Gastroesophageal sphincter (tissue), 4 donors: ENCODE measurements around the gene CCDC187. TPM values are rescaled to one million over a fixed set of nuclear protein-coding genes. Genes with fewer than 3 reads are reported as not detected.

Experiments
- ATAC-seq: fragments of 150-250 bp; one replicate; pipeline ENCODE4 v1.9.1; 2016; ENCODE audit warnings: mild to moderate bottlenecking, moderate library complexity
- H3K27ac ChIP-seq, 4 donors: fragments of 200-600 bp; sonication (generic) in 3 of 4; 1 replicate in 3 of 4; 2 replicates in 1 of 4; pipeline ENCODE4 v1.5.1; 2016 to 2019
- H3K27me3 ChIP-seq: fragments of 200-600 bp; sonication (generic); one replicate; pipeline ENCODE4 v1.5.1; 2019
- H3K36me3 ChIP-seq, 2 donors: fragments of 200-600 bp; sonication (generic); one replicate each; pipeline ENCODE4 v1.5.1; 2019; ENCODE audit warnings: control low read depth in 1 of 2
- H3K4me1 ChIP-seq, 3 donors: fragments of 200-600 bp; sonication (generic); 1 replicate in 2 of 3; 2 replicates in 1 of 3; pipeline ENCODE4 v1.5.1; 2016 to 2019; ENCODE audit warnings: control low read depth in 2 of 3
- H3K4me3 ChIP-seq, 2 donors: fragments of 200-600 bp; sonication (generic); one replicate each; pipeline ENCODE4 v1.5.1; 2019; ENCODE audit warnings: mild to moderate bottlenecking in 1 of 2, moderate library complexity in 1 of 2
- H3K9me3 ChIP-seq, 3 donors: fragments of 200-600 bp; sonication (generic); one replicate each; pipeline ENCODE4 v1.5.1; 2017 to 2019; ENCODE audit warnings: control low read depth in 2 of 3
- EP300 ChIP-seq: sonication (generic); formaldehyde crosslinking; IDR thresholded peaks from one replicate; pipeline ENCODE4 v1.6.1; 2017; ENCODE audit warnings: antibody characterized with exemption, mild to moderate bottlenecking
- POLR2A ChIP-seq, 2 donors: fragments of 450-650 bp; IDR thresholded peaks; one replicate each; pipeline ENCODE4 v1.6.1; 2017; ENCODE audit warnings: antibody characterized with exemption in 2 of 2, mild to moderate bottlenecking in 2 of 2, moderate library complexity in 1 of 2
- POLR2AphosphoS5 ChIP-seq: sonication (generic); formaldehyde crosslinking; IDR thresholded peaks from one replicate; pipeline ENCODE4 v1.6.1; 2017; ENCODE audit warnings: antibody characterized with exemption
- WGBS, 2 donors: methylation state at CpG; one replicate each; pipeline ENCODE4 v1.1.5; 2018; ENCODE audit warnings: low coverage in 1 of 2; 5-methylcytosine and 5-hydroxymethylcytosine counted together
- total RNA-seq, 4 donors: library from RNA; depleted of rRNA; stranded (reverse); fragments of >200 nt; gene quantifications; one replicate each; pipeline ENCODE4 v1.1.0, GENCODE V29; 2016
- TF ChIP-seq, protein P1 (sequence below), 4 experiments: fragments of 200-600 bp in 2 of 4; fragments of 450-650 bp in 2 of 4; sonication (generic) in 1 of 4; IDR thresholded peaks; one replicate each; pipeline ENCODE4 v1.5.1; 2017 to 2019; ENCODE audit warnings: antibody characterized with exemption in 4 of 4, mild to moderate bottlenecking in 2 of 4, moderate library complexity in 2 of 4

The CCDC187 gene
- total RNA-seq, 4 donors from 2014 or later, result not detected

DNA sequence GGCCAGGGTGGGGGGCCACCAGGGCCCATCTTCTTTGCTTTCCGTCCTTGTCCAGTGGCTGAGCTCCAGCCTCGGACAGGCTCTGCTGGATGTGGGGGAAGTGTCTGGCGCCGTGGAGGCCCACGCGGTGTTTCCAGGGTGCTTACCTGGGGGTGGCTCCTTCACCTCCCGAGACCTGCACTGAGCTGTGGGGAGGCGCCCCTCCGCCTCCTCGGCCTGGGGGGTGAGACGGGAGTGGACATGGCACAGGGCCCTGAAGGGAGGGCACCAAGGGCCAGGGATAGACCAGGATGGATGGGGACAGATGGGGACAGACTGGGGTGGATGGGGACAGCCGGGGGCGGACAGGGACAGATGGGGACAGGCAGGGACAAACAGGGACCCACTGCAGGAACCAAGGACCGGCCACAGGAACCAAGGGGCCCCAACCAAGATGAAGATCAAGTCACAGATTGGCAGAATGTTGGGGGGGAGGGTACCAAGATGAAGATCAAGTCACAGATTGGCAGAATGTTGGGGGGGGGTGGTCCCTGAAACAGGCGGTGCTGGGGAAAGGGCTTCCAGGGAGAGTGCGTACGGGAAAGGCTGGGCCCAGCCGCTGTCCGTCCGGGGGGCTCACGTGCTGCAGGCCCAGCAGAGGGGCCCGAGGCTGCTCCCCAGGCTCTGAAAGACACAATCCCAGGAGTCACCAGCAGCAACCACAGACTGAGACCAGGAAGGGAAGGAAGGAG is 44.9 kb downstream of the CCDC187 start:
- H3K36me3 ChIP-seq, result no peaks in the 10 kb centered on the region
- no peaks in the 10 kb centered on the region for H3K4me1 ChIP-seq
- no peak for ATAC-seq
- peaks cover 43% of the 10 kb centered on the region for H3K27me3 ChIP-seq
- no peaks in the 10 kb centered on the region for H3K9me3 ChIP-seq
- H3K27ac ChIP-seq, result no peak overlapping the region
- 78 to 80% methylated on average over 6 to 7 of the region's 22 CpGs for WGBS, 2 donors
- TF ChIP-seq POLR2AphosphoS5 (no peak), EP300 (no peak), POLR2A (IDR thresholded peaks at IDR 0.05) (no peak)
- TF ChIP-seq, protein P1, sequence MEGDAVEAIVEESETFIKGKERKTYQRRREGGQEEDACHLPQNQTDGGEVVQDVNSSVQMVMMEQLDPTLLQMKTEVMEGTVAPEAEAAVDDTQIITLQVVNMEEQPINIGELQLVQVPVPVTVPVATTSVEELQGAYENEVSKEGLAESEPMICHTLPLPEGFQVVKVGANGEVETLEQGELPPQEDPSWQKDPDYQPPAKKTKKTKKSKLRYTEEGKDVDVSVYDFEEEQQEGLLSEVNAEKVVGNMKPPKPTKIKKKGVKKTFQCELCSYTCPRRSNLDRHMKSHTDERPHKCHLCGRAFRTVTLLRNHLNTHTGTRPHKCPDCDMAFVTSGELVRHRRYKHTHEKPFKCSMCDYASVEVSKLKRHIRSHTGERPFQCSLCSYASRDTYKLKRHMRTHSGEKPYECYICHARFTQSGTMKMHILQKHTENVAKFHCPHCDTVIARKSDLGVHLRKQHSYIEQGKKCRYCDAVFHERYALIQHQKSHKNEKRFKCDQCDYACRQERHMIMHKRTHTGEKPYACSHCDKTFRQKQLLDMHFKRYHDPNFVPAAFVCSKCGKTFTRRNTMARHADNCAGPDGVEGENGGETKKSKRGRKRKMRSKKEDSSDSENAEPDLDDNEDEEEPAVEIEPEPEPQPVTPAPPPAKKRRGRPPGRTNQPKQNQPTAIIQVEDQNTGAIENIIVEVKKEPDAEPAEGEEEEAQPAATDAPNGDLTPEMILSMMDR (IDR thresholded peaks at IDR 0.05), result no peak
- H3K4me3 ChIP-seq, result no peak overlapping the region

- no peak overlapping the region for H3K4me3 ChIP-seq
- TF ChIP-seq EP300, result no peak
- TF ChIP-seq, protein P1 (IDR thresholded peaks at IDR 0.05), result no peak
- no peak for TF ChIP-seq POLR2A (IDR thresholded peaks at IDR 0.05)
- ATAC-seq, result no peak
- 63 to 100% methylated on average over 3 of the region's 13 CpGs for WGBS, 2 donors
- no peaks in the 10 kb centered on the region for H3K9me3 ChIP-seq
- peaks cover 50% of the 10 kb centered on the region for H3K27me3 ChIP-seq
- H3K36me3 ChIP-seq, result no peaks in the 10 kb centered on the region
- H3K4me1 ChIP-seq, result no peaks in the 10 kb centered on the region
- no peak overlapping the region for H3K27ac ChIP-seq
These were observed 45.6 kb downstream of the CCDC187 start for GRCh38 chr9:136258299-136258625.

DNA sequence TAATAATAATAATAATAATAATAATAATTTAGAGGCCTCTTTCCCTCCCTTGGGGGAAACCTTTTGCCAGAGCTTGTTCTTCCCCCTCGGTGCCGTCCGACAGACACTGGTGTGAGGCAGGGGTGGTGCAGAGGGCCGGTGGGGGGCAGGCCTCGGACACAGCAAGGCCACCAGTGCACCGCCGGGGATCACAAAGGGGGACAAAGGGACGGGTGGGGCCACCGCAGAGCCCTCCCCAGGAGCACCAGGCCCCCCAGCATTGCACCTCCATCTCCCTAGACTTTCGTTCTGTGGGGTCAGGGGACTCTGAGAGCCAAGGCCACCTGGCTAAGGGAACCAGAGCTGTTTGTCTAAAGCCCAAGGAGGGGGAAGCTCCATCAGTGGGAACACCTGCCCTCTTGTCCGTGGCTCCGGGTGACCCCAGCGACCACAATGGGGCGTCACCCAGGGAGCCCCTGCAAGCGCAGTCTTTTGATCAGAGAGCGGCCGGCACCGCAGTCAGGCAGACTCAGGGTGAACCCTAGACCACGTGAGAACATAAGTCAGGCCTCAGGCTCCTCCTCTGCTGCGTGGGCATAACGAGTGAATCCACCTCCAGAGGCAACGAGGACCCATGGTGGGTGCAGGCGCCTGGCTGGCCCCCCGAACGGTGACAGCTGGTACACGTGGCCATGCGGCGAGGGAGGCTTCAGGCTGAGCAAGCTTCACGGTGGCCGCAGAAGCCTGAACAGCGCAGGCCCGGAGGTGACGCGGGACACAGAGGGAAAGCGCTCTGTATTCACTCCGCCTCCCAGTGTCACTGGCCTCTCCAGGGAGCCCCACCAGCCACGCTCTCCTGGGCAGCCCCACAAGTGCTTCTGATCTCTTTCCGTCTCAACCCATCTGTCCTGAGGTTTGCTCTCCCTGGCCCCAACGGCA is 46.3 kb downstream of the CCDC187 start:
- no peak for TF ChIP-seq EP300
- no peak for TF ChIP-seq POLR2A (IDR thresholded peaks at IDR 0.05)
- no peak for TF ChIP-seq POLR2AphosphoS5
- TF ChIP-seq, protein P1 (IDR thresholded peaks at IDR 0.05), result no peak

GRCh38 chr9:136255896-136256890 is 47.7 kb downstream of the CCDC187 start:
- WGBS, 2 donors, result 19 to 83% methylated on average over 3 to 6 of the region's 28 CpGs
- ATAC-seq, result no peak
- TF ChIP-seq EP300 (no peak), POLR2AphosphoS5 (no peak), POLR2A (IDR thresholded peaks at IDR 0.05) (no peak)
- TF ChIP-seq, protein P1 (IDR thresholded peaks at IDR 0.05), result no peak
- H3K9me3 ChIP-seq, result no peaks in the 10 kb centered on the region
- no peaks in the 10 kb centered on the region for H3K4me1 ChIP-seq
- no peak overlapping the region for H3K27ac ChIP-seq
- no peaks in the 10 kb centered on the region for H3K36me3 ChIP-seq
- H3K27me3 ChIP-seq, result peaks cover 60% of the 10 kb centered on the region
- no peak overlapping the region for H3K4me3 ChIP-seq

More for the DNA sequence above, 46.3 kb downstream of the CCDC187 start:
- H3K36me3 ChIP-seq, result no peaks in the 10 kb centered on the region
- no peaks in the 10 kb centered on the region for H3K9me3 ChIP-seq
- no peak overlapping the region for H3K27ac ChIP-seq
- WGBS, 2 donors, result 85% methylated on average over 10 of the region's 39 CpGs; no CpG with 5 or more reads in 1 of the 2 donors
- peaks cover 56% of the 10 kb centered on the region for H3K27me3 ChIP-seq
- no peaks in the 10 kb centered on the region for H3K4me1 ChIP-seq
- no peak for ATAC-seq
- no peak overlapping the region for H3K4me3 ChIP-seq
